Uterus (tissue), 2 donors: Measurements from ENCODE around the gene STRN.

Experiments
- CTCF ChIP-seq, 4 experiments: fragments of 200-600 bp in 2 of 4; fragments of 450-650 bp in 2 of 4; sonication (generic) in 2 of 4; IDR thresholded peaks; one replicate each; pipeline ENCODE4 v1.5.1; 2016 to 2019; ENCODE audit warnings: antibody characterized with exemption in 4 of 4, mild to moderate bottlenecking in 2 of 4, moderate library complexity in 1 of 4
- POLR2A ChIP-seq, 2 donors: fragments of 450-650 bp; IDR thresholded peaks; one replicate each; pipeline ENCODE4 v1.6.1; 2016; ENCODE audit warnings: antibody characterized with exemption in 2 of 2, mild to moderate bottlenecking in 1 of 2, moderate library complexity in 1 of 2

- TF ChIP-seq POLR2A (IDR thresholded peaks at IDR 0.05) = no peak
- TF ChIP-seq CTCF (IDR thresholded peaks at IDR 0.05) = no peak
Measured at GRCh38 chr2:37000988-37001556, 34.7 kb upstream of the STRN start.
